Measurements from ENCODE around the gene GALNT10. TPM values are rescaled to one million over a fixed set of nuclear protein-coding genes. Genes with fewer than 3 reads are reported as not detected.
A peak's percentile ranks its signal among the peaks of the same experiment; 100 is the strongest.

GALNT10 gene, protein sequence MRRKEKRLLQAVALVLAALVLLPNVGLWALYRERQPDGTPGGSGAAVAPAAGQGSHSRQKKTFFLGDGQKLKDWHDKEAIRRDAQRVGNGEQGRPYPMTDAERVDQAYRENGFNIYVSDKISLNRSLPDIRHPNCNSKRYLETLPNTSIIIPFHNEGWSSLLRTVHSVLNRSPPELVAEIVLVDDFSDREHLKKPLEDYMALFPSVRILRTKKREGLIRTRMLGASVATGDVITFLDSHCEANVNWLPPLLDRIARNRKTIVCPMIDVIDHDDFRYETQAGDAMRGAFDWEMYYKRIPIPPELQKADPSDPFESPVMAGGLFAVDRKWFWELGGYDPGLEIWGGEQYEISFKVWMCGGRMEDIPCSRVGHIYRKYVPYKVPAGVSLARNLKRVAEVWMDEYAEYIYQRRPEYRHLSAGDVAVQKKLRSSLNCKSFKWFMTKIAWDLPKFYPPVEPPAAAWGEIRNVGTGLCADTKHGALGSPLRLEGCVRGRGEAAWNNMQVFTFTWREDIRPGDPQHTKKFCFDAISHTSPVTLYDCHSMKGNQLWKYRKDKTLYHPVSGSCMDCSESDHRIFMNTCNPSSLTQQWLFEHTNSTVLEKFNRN
- 74.7 and 133 TPM in 2 replicates for total RNA-seq

DNA sequence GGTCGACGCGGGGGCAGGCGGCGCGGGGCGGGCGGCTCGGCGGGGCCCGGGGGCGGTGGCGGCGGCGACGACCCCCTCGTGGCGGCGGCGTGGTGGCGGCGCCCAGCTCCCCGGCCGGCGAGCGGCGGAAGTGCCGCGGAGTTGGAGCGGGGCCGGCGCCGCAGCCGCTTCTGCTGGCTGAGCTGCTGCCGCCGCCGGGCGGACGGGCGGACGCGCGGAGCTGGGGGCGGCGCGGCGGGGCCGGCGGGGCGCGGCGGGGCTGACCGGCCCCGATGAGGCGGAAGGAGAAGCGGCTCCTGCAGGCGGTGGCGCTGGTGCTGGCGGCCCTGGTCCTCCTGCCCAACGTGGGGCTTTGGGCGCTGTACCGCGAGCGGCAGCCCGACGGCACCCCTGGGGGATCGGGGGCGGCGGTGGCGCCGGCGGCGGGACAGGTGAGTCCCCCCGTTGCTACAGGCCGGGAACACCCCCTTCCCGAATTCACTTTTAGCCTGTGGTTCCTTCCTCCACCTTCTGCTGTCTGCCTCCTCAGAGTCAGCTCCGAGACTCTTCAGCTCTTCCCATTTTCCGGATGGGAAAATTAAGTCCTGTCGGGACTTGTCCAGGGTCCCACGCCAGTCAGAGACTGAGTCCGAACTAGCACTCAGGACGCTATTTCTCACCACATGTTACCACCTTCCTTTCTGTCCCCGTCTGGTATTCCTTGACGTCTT, at the start of gene GALNT10:
TSS of gene GALNT10 (plus strand) at position 139 of the 710 bp plus-strand sequence. CDS start at position 273, 134 bp downstream.

DNA sequence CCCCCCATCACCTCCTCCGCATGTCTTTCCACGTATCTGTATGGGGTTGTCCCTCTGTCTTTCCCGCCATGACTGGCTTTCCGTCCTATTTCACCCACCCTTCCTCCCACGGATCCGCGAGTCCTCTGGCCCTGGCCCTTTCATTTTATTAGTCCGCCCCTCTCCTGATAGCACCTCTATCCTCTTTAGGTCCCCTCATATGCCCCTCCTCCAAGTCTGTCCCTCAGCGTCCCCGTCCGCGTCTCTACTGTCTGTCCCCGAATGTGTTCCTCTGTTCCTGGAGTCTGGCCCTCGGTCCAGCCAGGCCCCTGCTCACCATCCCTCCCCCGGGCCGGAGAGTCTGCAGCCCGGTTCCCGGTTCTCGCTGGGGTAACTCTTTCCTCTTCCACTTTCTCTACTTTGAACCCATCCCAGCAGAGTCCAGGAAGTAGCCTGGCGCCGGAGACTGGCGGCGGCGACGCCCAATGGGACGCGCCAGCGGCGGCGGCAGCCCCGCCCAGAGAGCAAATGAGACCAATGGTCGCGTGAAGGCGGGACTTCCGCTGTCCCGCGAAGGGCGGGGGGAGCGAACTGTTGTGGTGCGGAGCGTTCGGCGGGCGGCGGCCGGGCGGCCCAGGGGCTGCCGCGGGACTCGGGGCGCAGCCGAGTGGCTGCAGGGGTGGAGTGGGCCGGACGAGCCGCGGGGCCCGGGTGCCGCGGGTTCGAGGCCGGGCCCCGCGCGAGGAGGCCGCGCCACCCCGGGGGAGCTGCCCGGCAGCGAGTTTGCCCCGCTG, 255.1 kb downstream of the GALNT10 start, which contains the start of gene SAP30L:
TSS of gene SAP30L (plus strand) at position 576 of the 773 bp plus-strand sequence. CDS start 608 bp downstream, outside the sequence.

Small RNAs within 50 kb of the gene (small RNA-seq; reads per million reads assigned to genes)
- gene MIR1294 (7.1 reads per million, percentile 94 among the genes with 10 or more reads in this experiment), gene RN7SL655P (not detected)

Other genes with a start within 250 kb of the GALNT10 start
- gene FAM114A2, start 151.8 kb upstream of the GALNT10 start, total RNA-seq = 27.7 and 28.4 TPM in 2 replicates
- gene MFAP3, start 151.8 kb upstream of the GALNT10 start, total RNA-seq = 101 and 123 TPM in 2 replicates

Measured in vein endothelial cell (primary cell).